Activated CD8-positive, alpha-beta memory T cell treated with anti-CD3 and anti-CD28 coated beads for 1 hour (primary cell): ENCODE data around the gene RSPH1.

Source experiments
- DNase-seq, 2 donors: peaks; one replicate each; pipeline ENCODE4 v3.0.0-alpha.2; 2020; ENCODE audit warnings: low read depth in 1 of 2; ENCODE audit errors: extremely low read depth in 1 of 2

Gene RSPH1

DNA sequence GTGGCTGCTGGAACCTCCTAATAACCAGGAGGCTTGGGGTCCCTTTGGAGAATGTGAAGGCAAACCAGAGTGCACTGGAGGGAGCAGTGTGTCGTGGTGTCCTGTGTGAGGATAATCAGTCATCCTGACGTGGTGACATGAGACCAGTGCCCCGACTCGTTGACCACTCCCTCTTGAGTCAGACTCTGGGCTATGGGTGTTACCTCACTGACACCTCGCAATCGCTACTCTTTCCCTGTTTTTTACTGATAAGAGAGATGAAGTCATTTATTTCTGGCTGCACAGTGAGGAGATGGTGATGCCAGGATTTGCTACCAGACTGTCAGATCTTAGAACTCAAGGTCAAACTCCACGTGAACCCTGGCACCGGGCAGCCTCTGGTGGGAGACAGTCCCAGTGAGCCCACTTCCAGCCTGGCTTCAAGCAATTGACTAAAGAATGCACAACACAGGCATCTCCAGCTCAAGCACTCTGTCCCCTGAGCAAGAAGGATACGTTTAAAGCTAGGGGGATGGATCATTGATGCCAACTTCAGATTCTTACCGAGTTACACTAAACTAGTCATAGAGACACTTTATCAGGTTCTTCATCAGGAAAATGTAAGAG, 62.0 kb downstream of the RSPH1 start:
- no peak for DNase-seq

DNA sequence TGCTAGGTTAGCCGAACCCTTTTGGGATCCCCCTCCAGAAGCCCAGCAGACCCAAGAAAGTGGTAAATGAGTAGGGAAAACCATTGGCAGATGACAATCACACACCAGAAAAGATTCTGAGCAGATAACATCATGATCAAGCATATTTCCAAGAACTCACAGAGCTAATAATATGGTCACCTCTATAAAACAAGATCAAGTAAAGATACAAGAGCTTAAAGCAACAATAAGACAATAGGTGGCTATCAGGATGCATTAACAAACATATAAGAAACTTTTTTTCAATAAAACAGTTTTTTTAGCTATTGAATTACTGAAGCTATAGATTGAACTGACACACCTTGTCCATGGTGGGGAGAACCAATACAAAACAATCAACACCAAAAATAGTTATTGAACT, 63.3 kb downstream of the RSPH1 start:
- no peak for DNase-seq

DNA sequence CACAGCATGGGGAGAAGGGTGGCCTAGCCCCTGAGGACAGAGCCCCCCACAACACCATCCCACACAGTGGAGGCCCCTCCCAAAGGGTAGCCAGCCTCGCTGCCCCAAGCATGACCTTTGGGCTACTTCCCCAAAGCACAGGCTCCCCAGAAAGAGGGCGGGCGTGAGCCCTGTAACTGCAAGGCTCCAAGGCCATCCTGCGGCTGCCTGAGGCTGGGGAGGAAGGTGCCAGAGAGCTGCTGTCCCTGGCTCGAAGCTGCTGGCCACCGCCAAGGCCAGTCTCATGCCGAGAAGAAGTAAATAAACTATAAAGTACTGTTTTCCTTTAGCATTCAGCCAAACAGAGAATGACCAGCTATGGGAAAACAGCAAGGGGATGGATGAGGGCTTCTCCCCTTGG, 64.8 kb downstream of the RSPH1 start:
- no peak for DNase-seq

DNA sequence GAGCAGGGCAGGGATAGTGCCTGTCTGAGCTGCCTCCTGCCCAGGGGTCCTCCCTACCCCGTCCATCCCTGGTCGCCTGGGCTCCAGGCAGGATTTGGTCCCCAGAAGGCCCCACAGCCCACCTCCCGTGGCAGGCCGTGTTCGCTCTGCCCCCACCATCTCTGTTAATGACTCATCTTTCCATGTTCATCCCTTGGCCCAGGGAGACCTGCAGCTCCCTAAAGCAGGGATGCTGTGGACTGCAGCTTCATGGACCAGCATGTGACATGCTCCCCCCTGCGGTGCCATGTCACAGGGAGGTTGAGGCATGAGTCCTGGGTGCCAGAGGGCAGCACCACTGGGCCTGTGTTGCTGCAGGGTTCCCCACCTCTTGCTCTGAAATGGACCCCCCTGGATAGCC, 65.5 kb downstream of the RSPH1 start:
- no peak for DNase-seq

DNA sequence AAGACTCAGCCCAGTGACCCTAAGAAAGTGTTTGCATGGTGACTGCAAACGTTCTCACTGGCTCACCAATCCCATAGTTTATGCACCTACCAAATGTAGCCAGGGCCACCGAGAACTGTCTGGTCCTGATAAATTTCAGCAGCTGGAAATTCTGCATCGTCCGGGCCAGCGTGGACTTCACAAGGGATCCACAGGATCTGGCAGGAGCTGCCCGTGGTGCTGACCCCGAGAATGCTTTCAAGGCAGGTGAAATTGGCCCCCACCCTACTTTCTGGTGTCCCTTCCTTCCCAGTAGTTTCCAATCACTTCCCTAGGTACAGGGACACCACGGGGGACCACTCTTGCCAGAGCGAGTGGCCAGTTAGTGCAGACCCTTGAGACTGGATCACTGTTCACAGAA, 66.2 kb downstream of the RSPH1 start:
- no peak for DNase-seq

DNA sequence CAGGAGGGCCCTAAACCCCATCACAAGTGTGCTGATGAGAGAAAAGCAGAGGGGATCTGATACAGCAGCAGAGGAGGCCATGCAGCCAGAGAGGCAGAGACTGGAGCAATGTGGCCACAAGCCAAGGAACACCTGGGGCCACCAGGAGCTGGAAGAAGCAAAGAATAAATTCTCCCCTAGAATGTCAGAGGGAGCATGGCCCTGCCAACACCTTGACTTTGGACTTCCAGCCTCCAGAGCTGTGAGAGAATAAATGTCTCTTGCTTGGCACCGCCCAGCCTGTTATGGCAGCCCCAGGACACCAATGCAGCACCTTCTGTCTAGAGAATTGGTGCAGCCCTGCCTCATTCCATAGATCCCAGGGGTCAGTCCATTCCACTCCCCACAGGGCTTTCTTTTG, 67.0 kb downstream of the RSPH1 start:
- no peak for DNase-seq

DNA sequence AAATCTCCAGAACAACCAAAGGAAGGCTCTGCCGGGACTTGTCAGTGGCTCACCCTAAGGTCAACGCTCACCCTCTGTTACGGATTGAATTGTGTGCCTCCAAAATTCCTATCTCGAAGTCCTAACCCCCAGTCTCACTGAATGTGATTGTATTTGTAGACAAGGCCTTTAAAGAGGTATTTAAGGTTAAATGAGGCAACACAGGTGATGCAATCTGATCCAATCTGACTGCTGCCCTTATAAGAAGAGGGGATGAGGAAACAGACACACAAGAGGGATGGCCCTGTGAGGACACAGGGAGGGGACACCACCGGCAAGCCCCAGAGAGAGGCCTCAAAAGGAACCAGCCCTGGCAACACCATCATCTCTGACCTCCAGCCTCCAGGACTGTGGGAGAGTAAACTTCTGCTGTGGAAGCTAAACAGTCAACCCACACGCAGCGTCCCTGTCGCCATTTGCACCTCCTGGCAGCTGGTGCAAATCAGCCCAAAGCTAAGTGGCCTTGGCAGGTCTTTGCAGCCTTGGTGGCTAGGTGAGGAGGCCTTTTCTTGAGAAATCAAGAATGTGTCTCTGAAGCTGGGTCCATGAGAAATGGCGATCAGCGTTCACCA, 68.1 kb downstream of the RSPH1 start:
- no peak for DNase-seq

DNA sequence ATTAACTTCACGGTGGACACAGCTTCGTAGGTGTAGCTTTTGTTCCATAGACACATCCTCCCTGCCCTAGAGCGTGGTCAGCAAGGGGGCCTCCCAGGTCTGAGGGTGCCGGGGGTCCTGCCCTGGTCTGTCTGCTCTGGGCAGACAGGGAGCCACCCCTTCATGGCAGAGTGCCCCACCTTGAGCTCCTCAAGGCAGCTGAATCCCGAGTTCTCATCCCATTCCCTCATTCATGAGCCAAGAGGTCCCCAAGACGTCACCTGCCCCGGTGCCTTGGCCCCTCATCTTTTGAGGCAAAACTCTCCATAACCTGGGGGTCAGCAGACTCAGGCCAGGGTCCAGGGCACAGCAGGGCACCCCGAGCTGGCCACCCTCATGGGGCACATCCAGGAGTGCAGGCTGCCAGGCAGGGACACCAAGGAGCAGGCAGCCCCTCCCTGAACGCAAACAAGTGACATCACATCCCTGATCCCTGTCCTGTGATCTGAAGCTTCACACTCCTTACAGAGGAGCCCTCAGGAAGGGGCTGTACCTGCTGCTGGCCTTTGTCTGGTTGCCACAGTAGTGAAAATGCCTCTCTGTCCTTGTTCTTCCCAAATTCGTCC, 69.0 kb downstream of the RSPH1 start:
- DNase-seq, result no peak

DNA sequence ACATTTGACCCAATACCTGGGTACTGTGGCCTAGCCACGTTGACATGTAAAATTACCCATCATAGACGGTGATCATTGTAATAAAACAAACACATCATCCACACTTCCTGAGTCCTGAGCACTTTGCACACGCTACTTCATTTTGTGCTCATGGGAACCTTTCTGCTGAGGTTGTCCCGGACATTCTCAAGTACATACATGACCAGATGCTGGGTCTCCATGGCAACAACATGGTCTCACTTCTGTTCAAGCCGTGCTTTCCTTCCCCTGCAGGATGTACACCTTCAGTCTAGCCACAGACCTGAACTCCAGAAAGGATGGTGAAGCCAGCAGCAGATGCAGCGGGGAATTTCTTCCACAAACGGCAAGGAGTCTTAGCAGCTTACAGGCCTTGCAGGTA, 69.6 kb downstream of the RSPH1 start:
- DNase-seq, result no peak

DNA sequence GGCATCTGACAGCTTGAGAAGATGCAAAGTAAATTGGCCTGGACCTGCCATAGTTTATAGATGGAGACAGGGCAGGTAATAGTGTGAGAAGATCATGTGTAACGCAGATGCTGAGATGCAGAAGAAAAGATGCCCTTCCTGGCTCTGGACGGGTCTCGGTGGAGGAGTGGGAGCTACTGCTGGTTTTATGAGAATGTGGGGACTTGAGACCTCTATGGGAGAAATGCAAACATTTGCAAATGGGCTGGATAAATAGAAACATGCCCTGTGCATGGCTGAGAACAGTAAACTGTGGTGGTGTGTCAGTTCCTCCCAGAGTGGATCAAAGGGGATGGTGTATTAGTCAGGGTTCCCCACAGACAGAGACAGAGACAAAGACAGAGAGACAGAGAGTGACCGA, 70.4 kb downstream of the RSPH1 start:
- no peak for DNase-seq

DNA sequence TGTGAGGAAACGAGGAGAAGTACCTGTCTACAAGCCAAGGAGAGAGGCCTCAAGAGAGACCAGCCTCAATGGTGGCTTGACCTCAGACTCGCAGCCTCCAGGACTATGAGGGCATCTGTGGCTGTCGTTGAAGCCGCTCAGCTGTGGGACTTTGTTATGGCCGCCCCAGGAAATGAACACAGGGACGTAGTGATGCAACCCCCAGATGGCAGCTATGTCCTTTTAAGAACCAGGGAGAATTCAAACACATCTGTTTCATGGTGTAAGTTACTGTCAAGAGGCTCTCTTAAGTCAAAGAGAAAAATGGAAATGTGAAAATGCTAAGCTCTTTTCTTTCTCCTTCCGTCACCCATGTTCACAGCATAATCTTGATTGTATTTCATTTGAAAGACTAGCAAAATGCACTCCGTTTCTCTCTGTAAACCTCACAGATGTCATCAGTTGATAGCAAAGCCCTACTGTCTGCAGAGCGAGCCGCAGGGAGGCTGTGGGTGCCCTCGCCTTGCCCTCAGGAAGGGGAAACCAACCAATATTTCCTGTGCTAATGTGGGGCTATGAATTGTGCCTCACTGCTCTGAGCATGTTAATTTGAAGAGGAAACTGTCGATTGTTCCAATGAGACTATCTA, 71.0 kb downstream of the RSPH1 start:
- DNase-seq, result peak; percentile 60 to 64

DNA sequence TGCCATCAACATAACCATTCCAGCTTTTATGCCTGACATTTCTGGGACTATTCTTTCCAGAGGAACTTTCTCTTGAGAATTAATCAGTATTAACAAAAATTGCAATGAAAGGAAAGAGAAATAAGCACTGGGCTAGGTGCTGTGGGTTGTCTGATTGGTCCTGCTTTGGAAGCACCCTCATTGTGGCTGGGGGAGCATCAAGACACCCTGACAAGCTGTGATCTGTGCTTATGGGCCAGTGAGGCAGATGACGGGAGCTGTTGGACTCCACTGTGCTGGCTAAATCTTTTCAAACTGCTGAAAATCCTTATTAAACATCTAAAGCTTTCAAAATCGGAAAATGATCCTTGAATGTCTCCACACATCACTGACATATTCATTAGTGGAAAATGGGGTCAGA, 72.3 kb downstream of the RSPH1 start:
- no peak for DNase-seq

DNA sequence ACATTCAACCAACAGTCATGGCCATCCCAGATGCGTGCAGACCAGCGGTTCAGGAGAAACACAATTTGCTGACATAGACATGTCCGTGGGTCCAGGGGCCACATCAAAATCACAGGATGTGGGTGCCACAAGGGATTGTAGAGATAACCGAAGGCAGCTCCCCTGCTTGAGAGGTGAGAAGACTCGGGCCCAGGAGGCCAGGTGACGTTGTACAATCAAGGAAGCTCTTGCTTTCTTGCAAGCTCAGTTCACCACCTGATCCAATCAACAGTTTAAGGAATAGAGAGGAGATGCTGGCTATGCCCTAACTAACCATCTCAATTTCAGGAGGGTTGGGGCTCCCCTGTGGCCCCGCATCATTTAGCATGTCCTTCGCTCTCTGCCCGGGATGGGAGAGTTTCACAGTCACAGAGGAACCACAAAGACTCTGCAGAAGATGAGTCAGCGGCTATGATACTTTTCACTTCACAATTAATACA, 72.8 kb downstream of the RSPH1 start:
- DNase-seq, result no peak
